A549 (cell line): Measurements from ENCODE around the gene TMEM18. TPM values are rescaled to one million over a fixed set of nuclear protein-coding genes. Genes with fewer than 3 reads are reported as not detected.

Experiments
- ATAC-seq, 2 experiments: fragments of 200-7000 bp in 1 of 2; fragments of >200 bp in 1 of 2; cut with Nextera tagmentation in 1 of 2; cut with Tn5 transposase in 1 of 2; 3 replicates each; pipeline versions ENCODE4 v1.8.0 to v1.9.1; 2018 to 2020; ENCODE audit warnings: mild to moderate bottlenecking in 1 of 2, moderate library complexity in 1 of 2
- CTCF ChIA-PET: fragments of 300-600 bp; sonication (Branson Sonifier 250); formaldehyde crosslinking; extraction: SDS; loops from one replicate; lab custom pipeline; 2021; ENCODE audit warnings: antibody characterized with exemption, inconsistent platforms; lab: Yijun Ruan, JAX
- POLR2A ChIA-PET: fragments of 350-600 bp; formaldehyde crosslinking; extraction: SDS; loops from one replicate; lab custom pipeline; 2021; ENCODE audit warnings: antibody characterized with exemption, inconsistent platforms; lab: Yijun Ruan, JAX
- DNase-seq, 2 experiments: peaks; one replicate each; pipeline versions ENCODE4 v3.0.0 to v3.0.0-alpha.2; 2011 to 2016; ENCODE audit warnings: low read depth in 1 of 2, low spot score in 1 of 2
- FAIRE-seq: peaks from 2 replicates; lab custom pipeline; 2011; peaks lifted over from hg19 to GRCh38; lab: Jason Lieb, UNC
- H3K27ac ChIP-seq, 2 experiments: fragments of >200 bp; sonication (Bioruptor Twin); formaldehyde crosslinking; 3 replicates each; pipeline ENCODE4 v1.5.1; 2016 to 2017
- H3K4me1 ChIP-seq: fragments of >200 bp; sonication (Bioruptor Twin); formaldehyde crosslinking; 3 replicates; pipeline ENCODE4 v1.6.1; 2016
- H3K4me2 ChIP-seq: fragments of >200 bp; sonication (Bioruptor Twin); formaldehyde crosslinking; 3 replicates; pipeline ENCODE4 v1.6.1; 2016
- H3K4me3 ChIP-seq: fragments of >200 bp; sonication (Bioruptor Twin); formaldehyde crosslinking; 3 replicates; pipeline ENCODE4 v1.5.1; 2016
- H3K9me3 ChIP-seq: fragments of >200 bp; sonication (Bioruptor Twin); formaldehyde crosslinking; 3 replicates; pipeline ENCODE4 v1.6.1; 2016
- BCL3 ChIP-seq: fragments of >200 bp; sonication (Bioruptor Twin); formaldehyde crosslinking; IDR thresholded peaks from 3 replicates; pipeline ENCODE4 v1.6.1; 2016
- CHD4 ChIP-seq: fragments of 200-600 bp; sonication (generic); IDR thresholded peaks from 2 replicates; pipeline ENCODE4 v1.6.1; 2016; ENCODE audit warnings: antibody characterized with exemption, mild to moderate bottlenecking, borderline replicate concordance
- E2F6 ChIP-seq: IDR thresholded peaks from 2 replicates; pipeline ENCODE4 v1.6.1; 2012; ENCODE audit warnings: low read depth, borderline replicate concordance
- EHMT2 ChIP-seq: fragments of 200-600 bp; sonication (generic); IDR thresholded peaks from 2 replicates; pipeline ENCODE4 v1.6.1; 2016; ENCODE audit warnings: antibody characterized with exemption, low read depth, mild to moderate bottlenecking, moderate library complexity
- FOSB ChIP-seq: fragments of 250-450 bp; sonication (Bioruptor Pico); IDR thresholded peaks from 2 replicates; pipeline ENCODE4 v1.5.0; 2020; ENCODE audit warnings: mild to moderate bottlenecking, moderate library complexity
- FOXS1 ChIP-seq: fragments of 250-450 bp; sonication (Bioruptor Pico); IDR thresholded peaks from 2 replicates; pipeline ENCODE4 v1.5.0; 2020; ENCODE audit warnings: mild to moderate bottlenecking, moderate library complexity
- HES2 ChIP-seq: fragments of >200 bp; sonication (Bioruptor Twin); formaldehyde crosslinking; IDR thresholded peaks from 2 replicates; pipeline ENCODE4 v1.6.1; 2016
- HOXB5 ChIP-seq: fragments of 250-450 bp; sonication (Bioruptor Pico); IDR thresholded peaks from 2 replicates; pipeline ENCODE4 v1.5.0; 2020; ENCODE audit warnings: mild to moderate bottlenecking, moderate library complexity
- JUN ChIP-seq, 2 experiments: fragments of >200 bp; sonication (Bioruptor Twin); formaldehyde crosslinking; IDR thresholded peaks; 2 replicates in 1 of 2; 3 replicates in 1 of 2; pipeline ENCODE4 v1.6.1; 2016 to 2017
- MAFK ChIP-seq: fragments of 450-650 bp; IDR thresholded peaks from 2 replicates; pipeline ENCODE4 v1.6.1; 2014; ENCODE audit not compliant: partially characterized antibody
- POLR2A ChIP-seq: IDR thresholded peaks from 2 replicates; pipeline ENCODE4 v1.6.1; 2012; ENCODE audit warnings: mild to moderate bottlenecking, low read length
- RCOR1 ChIP-seq: fragments of 150-350 bp; IDR thresholded peaks from 2 replicates; pipeline ENCODE4 v1.6.1; 2014; ENCODE audit warnings: antibody characterized with exemption, low read length, low read depth
- SREBF2 ChIP-seq: fragments of 450-650 bp; IDR thresholded peaks from 2 replicates; pipeline ENCODE4 v1.6.1; 2014; ENCODE audit warnings: mild to moderate bottlenecking, moderate library complexity
- TP53 ChIP-seq: fragments of 250-450 bp; sonication (Bioruptor Pico); IDR thresholded peaks from 2 replicates; pipeline ENCODE4 v1.5.0; 2021; ENCODE audit warnings: mild to moderate bottlenecking, moderate library complexity
- ZSCAN20 ChIP-seq: fragments of 250-450 bp; sonication (Bioruptor Pico); IDR thresholded peaks from 2 replicates; pipeline ENCODE4 v1.8.0; 2022; ENCODE audit warnings: mild to moderate bottlenecking, moderate library complexity
- WGBS: methylation state at CpG from one replicate; pipeline ENCODE4 v1.1.6; 2017; ENCODE audit errors: missing lambda C conversion rate; 5-methylcytosine and 5-hydroxymethylcytosine counted together
- polyA plus RNA-seq, 4 experiments: library from polyadenylated mRNA; depleted of rRNA in 3 of 4; stranded (reverse); fragments of >200 nt; fragmentation: RNase III in 1 of 4; extraction: RNeasy Plus Mini Kit Qiagen cat#74134 plus additional on column Dnase treatment in 1 of 4; gene quantifications; 2 replicates in 3 of 4; 3 replicates in 1 of 4; pipeline ENCODE4 v1.2.3, GENCODE V29; 2011 to 2017
- TF ChIP-seq, protein P1 (sequence below): fragments of 150-350 bp; IDR thresholded peaks from 2 replicates; pipeline ENCODE4 v1.6.1; 2014; ENCODE audit warnings: low read depth, mild to moderate bottlenecking, low read length
- TF ChIP-seq, protein P2 (sequence below): fragments of 450-650 bp; IDR thresholded peaks from 2 replicates; pipeline ENCODE4 v1.6.1; 2014; ENCODE audit warnings: antibody characterized with exemption
- TF ChIP-seq, protein P3 (sequence below): fragments of 200-600 bp; sonication (generic); IDR thresholded peaks from 2 replicates; pipeline ENCODE4 v1.6.1; 2016; ENCODE audit warnings: antibody characterized with exemption, mild to moderate bottlenecking, moderate library complexity

Gene TMEM18
- polyA plus RNA-seq, 2 of the 4 experiments (the other 2 are of a cell fraction): 35.6 to 75.0 TPM

- WGBS: 0% methylated on average over 1 of the region's 1 CpG
- Histone ChIP-seq H3K27ac (no peak overlapping the region), H3K9me3 (no peaks in the 10 kb centered on the region), H3K4me1 (no peaks in the 10 kb centered on the region), H3K4me3 (no peak overlapping the region), H3K4me2 (no peak overlapping the region)
- CTCF ChIA-PET: no interaction called here
- DNase-seq (no peak), ATAC-seq (no peak), FAIRE-seq (no peak)
- POLR2A ChIA-PET: no interaction called here
- TF ChIP-seq, protein P1, sequence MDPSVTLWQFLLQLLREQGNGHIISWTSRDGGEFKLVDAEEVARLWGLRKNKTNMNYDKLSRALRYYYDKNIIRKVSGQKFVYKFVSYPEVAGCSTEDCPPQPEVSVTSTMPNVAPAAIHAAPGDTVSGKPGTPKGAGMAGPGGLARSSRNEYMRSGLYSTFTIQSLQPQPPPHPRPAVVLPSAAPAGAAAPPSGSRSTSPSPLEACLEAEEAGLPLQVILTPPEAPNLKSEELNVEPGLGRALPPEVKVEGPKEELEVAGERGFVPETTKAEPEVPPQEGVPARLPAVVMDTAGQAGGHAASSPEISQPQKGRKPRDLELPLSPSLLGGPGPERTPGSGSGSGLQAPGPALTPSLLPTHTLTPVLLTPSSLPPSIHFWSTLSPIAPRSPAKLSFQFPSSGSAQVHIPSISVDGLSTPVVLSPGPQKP: no peak
These were observed 46.5 kb downstream of the TMEM18 start for GRCh38 chr2:630451-631320.

DNA sequence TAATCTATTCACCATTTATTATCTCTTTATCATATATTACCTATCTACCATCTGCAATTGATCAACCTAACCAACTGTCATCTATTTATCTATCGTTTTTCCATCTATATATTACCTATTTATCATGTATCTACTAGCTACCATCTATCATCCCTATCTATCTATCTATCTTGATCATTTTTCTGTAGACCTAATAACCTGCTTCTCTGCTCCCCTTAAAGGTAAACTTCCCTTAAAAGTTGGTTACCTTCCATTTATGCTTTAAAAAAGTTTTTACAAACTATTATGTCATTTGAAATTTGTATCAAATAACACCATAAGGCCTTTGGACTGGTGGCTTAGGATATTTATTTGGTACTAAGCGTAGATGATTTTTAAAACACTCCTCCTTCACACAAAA lies 47.2 kb downstream of the TMEM18 start:
- no peaks in the 10 kb centered on the region for H3K4me1 ChIP-seq
- H3K9me3 ChIP-seq: no peaks in the 10 kb centered on the region
- H3K4me2 ChIP-seq: no peak overlapping the region
- ChIA-PET CTCF (no interaction called here), POLR2A (no interaction called here)
- FAIRE-seq (no peak), DNase-seq (no peak), ATAC-seq (no peak)
- TF ChIP-seq, protein P2, sequence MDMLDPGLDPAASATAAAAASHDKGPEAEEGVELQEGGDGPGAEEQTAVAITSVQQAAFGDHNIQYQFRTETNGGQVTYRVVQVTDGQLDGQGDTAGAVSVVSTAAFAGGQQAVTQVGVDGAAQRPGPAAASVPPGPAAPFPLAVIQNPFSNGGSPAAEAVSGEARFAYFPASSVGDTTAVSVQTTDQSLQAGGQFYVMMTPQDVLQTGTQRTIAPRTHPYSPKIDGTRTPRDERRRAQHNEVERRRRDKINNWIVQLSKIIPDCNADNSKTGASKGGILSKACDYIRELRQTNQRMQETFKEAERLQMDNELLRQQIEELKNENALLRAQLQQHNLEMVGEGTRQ: no peak
- no peak for TF ChIP-seq ZSCAN20 (CRISPR knock-in tag)
- TF ChIP-seq RCOR1: no peak
- TF ChIP-seq FOXS1 (CRISPR knock-in tag): no peak
- TF ChIP-seq EHMT2: no peak
- no peak for TF ChIP-seq BCL3
- no peak for TF ChIP-seq CHD4
- no peak for TF ChIP-seq JUN (IDR thresholded peaks at IDR 0.05)
- no peak overlapping the region for H3K4me3 ChIP-seq
- WGBS: 4% methylated on average over 2 of the region's 2 CpGs
- no peak overlapping the region for H3K27ac ChIP-seq

DNA sequence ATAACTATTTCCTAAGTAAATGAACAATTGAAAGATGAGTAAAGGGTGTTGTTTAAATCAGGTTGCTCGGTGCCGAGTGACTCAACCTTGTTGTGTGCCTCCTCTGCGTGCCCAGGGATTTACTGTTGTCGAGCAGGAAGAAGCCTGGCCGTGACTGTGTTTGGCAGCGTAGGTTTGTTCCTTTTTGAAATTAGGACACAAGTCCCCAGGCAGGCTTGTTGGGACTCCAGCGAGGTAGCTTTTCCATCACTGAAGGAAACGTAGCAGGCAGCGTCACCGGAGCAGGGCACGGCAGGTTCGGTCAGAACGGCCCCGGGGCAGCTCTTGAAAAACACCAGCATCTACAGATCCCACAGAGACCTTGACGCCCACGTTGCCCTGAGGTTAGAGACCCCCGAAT lies 48.6 kb downstream of the TMEM18 start:
- H3K9me3 ChIP-seq: no peaks in the 10 kb centered on the region
- H3K4me2 ChIP-seq: peak overlapping the region; percentile 26; the same call in 1 of the 3 replicates
- FAIRE-seq (no peak), ATAC-seq (peak; percentile 37 to 40; a peak in 1 of 6 replicates), DNase-seq (peak in 1 of 2 experiments; percentile 28)
- no peak overlapping the region for H3K27ac ChIP-seq
- 38% methylated on average over 17 of the region's 17 CpGs for WGBS
- TF ChIP-seq CHD4 (no peak), POLR2A (no peak)
- TF ChIP-seq, all 56 proteins: peak for 0
- CTCF ChIA-PET: no interaction called here
- H3K4me1 ChIP-seq: no peaks in the 10 kb centered on the region
- H3K4me3 ChIP-seq: no peak overlapping the region
- POLR2A ChIA-PET: no interaction called here

DNA sequence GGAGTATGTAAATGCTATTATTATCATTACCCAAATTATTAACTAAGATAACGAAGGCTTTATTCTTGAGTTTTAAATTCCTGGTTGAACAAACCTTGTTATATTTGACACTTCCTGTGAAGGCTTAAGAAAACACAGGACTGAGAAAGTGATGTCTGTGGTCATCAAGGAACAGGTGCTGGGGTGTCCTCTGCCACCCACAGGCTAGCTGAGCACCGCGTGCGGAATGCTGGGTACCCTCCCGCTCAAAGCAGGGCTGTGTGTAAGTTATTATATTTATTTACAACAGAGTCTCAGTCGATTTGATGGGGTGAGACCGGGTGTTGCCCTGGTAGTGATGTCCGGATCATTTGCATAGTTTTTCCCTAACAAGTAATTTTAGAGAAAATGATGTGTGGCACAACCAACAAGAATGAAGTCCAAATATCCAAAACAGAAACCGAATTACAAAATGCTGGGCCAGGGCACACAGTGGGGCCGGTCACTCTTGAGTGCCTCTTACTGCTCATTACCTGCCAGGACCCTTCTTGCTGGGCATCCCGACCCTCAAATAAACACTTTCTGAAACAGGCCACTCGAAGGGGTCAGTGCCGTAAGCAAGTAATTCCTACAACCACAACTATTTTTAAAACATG lies 49.2 kb downstream of the TMEM18 start:
- CTCF ChIA-PET: no interaction called here
- H3K4me2 ChIP-seq: no peak overlapping the region
- no peak for FAIRE-seq
- no peaks in the 10 kb centered on the region for H3K9me3 ChIP-seq
- WGBS: 56% methylated on average over 13 of the region's 13 CpGs
- no peak for DNase-seq
- no peak overlapping the region for H3K4me3 ChIP-seq
- H3K4me1 ChIP-seq: no peaks in the 10 kb centered on the region
- H3K27ac ChIP-seq: no peak overlapping the region
- no peak for ATAC-seq
- POLR2A ChIA-PET: no interaction called here
- TF ChIP-seq FOSB (CRISPR knock-in tag) (no peak), TP53 (CRISPR knock-in tag) (no peak), MAFK (no peak), SREBF2 (no peak), HOXB5 (CRISPR knock-in tag) (no peak), E2F6 (no peak), HES2 (no peak), FOXS1 (CRISPR knock-in tag) (no peak)
- TF ChIP-seq, protein P3, sequence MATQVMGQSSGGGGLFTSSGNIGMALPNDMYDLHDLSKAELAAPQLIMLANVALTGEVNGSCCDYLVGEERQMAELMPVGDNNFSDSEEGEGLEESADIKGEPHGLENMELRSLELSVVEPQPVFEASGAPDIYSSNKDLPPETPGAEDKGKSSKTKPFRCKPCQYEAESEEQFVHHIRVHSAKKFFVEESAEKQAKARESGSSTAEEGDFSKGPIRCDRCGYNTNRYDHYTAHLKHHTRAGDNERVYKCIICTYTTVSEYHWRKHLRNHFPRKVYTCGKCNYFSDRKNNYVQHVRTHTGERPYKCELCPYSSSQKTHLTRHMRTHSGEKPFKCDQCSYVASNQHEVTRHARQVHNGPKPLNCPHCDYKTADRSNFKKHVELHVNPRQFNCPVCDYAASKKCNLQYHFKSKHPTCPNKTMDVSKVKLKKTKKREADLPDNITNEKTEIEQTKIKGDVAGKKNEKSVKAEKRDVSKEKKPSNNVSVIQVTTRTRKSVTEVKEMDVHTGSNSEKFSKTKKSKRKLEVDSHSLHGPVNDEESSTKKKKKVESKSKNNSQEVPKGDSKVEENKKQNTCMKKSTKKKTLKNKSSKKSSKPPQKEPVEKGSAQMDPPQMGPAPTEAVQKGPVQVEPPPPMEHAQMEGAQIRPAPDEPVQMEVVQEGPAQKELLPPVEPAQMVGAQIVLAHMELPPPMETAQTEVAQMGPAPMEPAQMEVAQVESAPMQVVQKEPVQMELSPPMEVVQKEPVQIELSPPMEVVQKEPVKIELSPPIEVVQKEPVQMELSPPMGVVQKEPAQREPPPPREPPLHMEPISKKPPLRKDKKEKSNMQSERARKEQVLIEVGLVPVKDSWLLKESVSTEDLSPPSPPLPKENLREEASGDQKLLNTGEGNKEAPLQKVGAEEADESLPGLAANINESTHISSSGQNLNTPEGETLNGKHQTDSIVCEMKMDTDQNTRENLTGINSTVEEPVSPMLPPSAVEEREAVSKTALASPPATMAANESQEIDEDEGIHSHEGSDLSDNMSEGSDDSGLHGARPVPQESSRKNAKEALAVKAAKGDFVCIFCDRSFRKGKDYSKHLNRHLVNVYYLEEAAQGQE: no peak
